ENCODE results near the gene AGO4.

Gene AGO4

GRCh38 chr1:35850716-35851115, 42.9 kb downstream of the AGO4 start:
- no peak for TF ChIP-seq CTCF (conservative IDR thresholded peaks at IDR 0.05; ENCODE audit: low read depth, low read length)
- no peak overlapping the region for H3K4me2 ChIP-seq
- H3K9ac ChIP-seq = no peak overlapping the region
- H3K4me3 ChIP-seq (IDR thresholded peaks at IDR 0.05; ENCODE audit: insufficient read depth, low read depth, low read length) = no peak overlapping the region
- no peak overlapping the region for H2AFZ ChIP-seq (ENCODE audit: low read depth)
- no peak overlapping the region for H3K27ac ChIP-seq
- no peaks in the 10 kb centered on the region for H3K79me2 ChIP-seq (ENCODE audit: insufficient read depth, low read depth)
- H4K20me1 ChIP-seq (ENCODE audit: insufficient read depth) = no peaks in the 10 kb centered on the region
- H3K4me1 ChIP-seq (ENCODE audit: low read depth, poor library complexity, severe bottlenecking) = no peaks in the 10 kb centered on the region
- H3K36me3 ChIP-seq (ENCODE audit: insufficient read depth) = no peaks in the 10 kb centered on the region
- no peaks in the 10 kb centered on the region for H3K27me3 ChIP-seq (ENCODE audit: insufficient read depth, low read depth)

GRCh38 chr1:35851132-35851869, 43.5 kb downstream of the AGO4 start:
- H3K4me1 ChIP-seq (ENCODE audit: low read depth, poor library complexity, severe bottlenecking) = no peaks in the 10 kb centered on the region
- H3K27ac ChIP-seq = no peak overlapping the region
- H4K20me1 ChIP-seq (ENCODE audit: insufficient read depth) = no peaks in the 10 kb centered on the region
- H3K36me3 ChIP-seq (ENCODE audit: insufficient read depth) = no peaks in the 10 kb centered on the region
- no peak overlapping the region for H3K4me2 ChIP-seq
- H3K4me3 ChIP-seq (IDR thresholded peaks at IDR 0.05; ENCODE audit: insufficient read depth, low read depth, low read length) = no peak overlapping the region
- H3K9ac ChIP-seq = no peak overlapping the region
- TF ChIP-seq CTCF (conservative IDR thresholded peaks at IDR 0.05; ENCODE audit: low read depth, low read length) = no peak
- H2AFZ ChIP-seq (ENCODE audit: low read depth) = no peak overlapping the region
- no peaks in the 10 kb centered on the region for H3K79me2 ChIP-seq (ENCODE audit: insufficient read depth, low read depth)
- no peaks in the 10 kb centered on the region for H3K27me3 ChIP-seq (ENCODE audit: insufficient read depth, low read depth)

GRCh38 chr1:35852241-35852640, 44.4 kb downstream of the AGO4 start:
- Histone ChIP-seq H3K27me3 (ENCODE audit: insufficient read depth, low read depth) (no peaks in the 10 kb centered on the region), H3K4me1 (ENCODE audit: low read depth, poor library complexity, severe bottlenecking) (no peaks in the 10 kb centered on the region), H3K4me3 (IDR thresholded peaks at IDR 0.05; ENCODE audit: insufficient read depth, low read depth, low read length) (no peak overlapping the region), H4K20me1 (ENCODE audit: insufficient read depth) (no peaks in the 10 kb centered on the region), H3K9ac (no peak overlapping the region), H3K36me3 (ENCODE audit: insufficient read depth) (no peaks in the 10 kb centered on the region), H3K4me2 (no peak overlapping the region), H3K27ac (no peak overlapping the region), H3K79me2 (ENCODE audit: insufficient read depth, low read depth) (no peaks in the 10 kb centered on the region), H2AFZ (ENCODE audit: low read depth) (no peak overlapping the region)
- TF ChIP-seq CTCF (conservative IDR thresholded peaks at IDR 0.05; ENCODE audit: low read depth, low read length) = no peak

GRCh38 chr1:35854989-35855700, 47.3 kb downstream of the AGO4 start:
- Histone ChIP-seq H3K4me1 (ENCODE audit: low read depth, poor library complexity, severe bottlenecking) (no peaks in the 10 kb centered on the region), H2AFZ (ENCODE audit: low read depth) (no peak overlapping the region), H4K20me1 (ENCODE audit: insufficient read depth) (no peaks in the 10 kb centered on the region), H3K27me3 (ENCODE audit: insufficient read depth, low read depth) (no peaks in the 10 kb centered on the region), H3K27ac (no peak overlapping the region), H3K79me2 (ENCODE audit: insufficient read depth, low read depth) (no peaks in the 10 kb centered on the region), H3K4me3 (IDR thresholded peaks at IDR 0.05; ENCODE audit: insufficient read depth, low read depth, low read length) (no peak overlapping the region), H3K9ac (no peak overlapping the region), H3K36me3 (ENCODE audit: insufficient read depth) (no peaks in the 10 kb centered on the region), H3K4me2 (no peak overlapping the region)
- no peak for TF ChIP-seq CTCF (conservative IDR thresholded peaks at IDR 0.05; ENCODE audit: low read depth, low read length)

All from KMS-11 (cell line).